ENCODE results near the gene MBD5.

MBD5 gene

GRCh38 chr2:148501545-148501944 lies 480.7 kb downstream of the MBD5 start:
- Histone ChIP-seq H3K36me3 (ENCODE audit: control insufficient read depth in 1 of 2, insufficient read depth in 2 of 2, low read length in 2 of 2) (no peaks in the 10 kb centered on the region), H4K91ac (ENCODE audit: low read depth, low read length) (no peak overlapping the region)

GRCh38 chr2:148503516-148503915 lies 482.6 kb downstream of the MBD5 start:
- no peak overlapping the region for H3K27ac ChIP-seq (ENCODE audit: low read depth, low read length)
- WGBS (ENCODE audit: extremely low coverage, insufficient coverage, insufficient read length), result no CpG with 5 or more reads among the region's 2 CpGs

More at GRCh38 chr2:148501545-148501944, 480.7 kb downstream of the MBD5 start:
- Histone ChIP-seq H3K18ac (ENCODE audit: low read length) (no peak overlapping the region), H3K27ac (ENCODE audit: low read depth, low read length) (no peak overlapping the region), H2BK120ac (ENCODE audit: insufficient read depth, low read length, poor library complexity) (no peak overlapping the region), H3K14ac (ENCODE audit: low read length) (no peak overlapping the region), H3K4me2 (ENCODE audit: low read length) (no peak overlapping the region), H2AK5ac (ENCODE audit: low read length) (no peak overlapping the region), H4K8ac (ENCODE audit: low read depth, low read length) (no peak overlapping the region), H3K9me3 (ENCODE audit: insufficient read depth, low read depth, low read length) (no peaks in the 10 kb centered on the region), H3K79me2 (ENCODE audit: control insufficient read depth, insufficient read depth, low read length, poor library complexity) (no peaks in the 10 kb centered on the region), H3K23ac (ENCODE audit: low read length) (no peak overlapping the region), H4K12ac (ENCODE audit: low read depth, low read length) (no peak overlapping the region), H3K4me1 (ENCODE audit: control insufficient read depth in 1 of 2, insufficient read depth in 2 of 2, low read length in 2 of 2) (no peaks in the 10 kb centered on the region), H3K9ac (ENCODE audit: low read length) (no peak overlapping the region), H3K79me1 (ENCODE audit: low read length) (no peaks in the 10 kb centered on the region), H3K4me3 (ENCODE audit: low read depth, low read length) (no peak overlapping the region), H2BK12ac (ENCODE audit: low read length) (no peak overlapping the region), H2BK5ac (ENCODE audit: low read depth, low read length, poor library complexity) (no peak overlapping the region), H2AFZ (ENCODE audit: insufficient read depth, low read length, poor library complexity) (no peak overlapping the region), H3K27me3 (ENCODE audit: insufficient read depth, low read length) (no peaks in the 10 kb centered on the region), H3K4ac (ENCODE audit: low read depth, low read length) (no peak overlapping the region)
- no peak for DNase-seq
- no CpG with 5 or more reads among the region's 1 CpG for WGBS (ENCODE audit: extremely low coverage, insufficient coverage, insufficient read length)

GRCh38 chr2:148507970-148508369 lies 487.1 kb downstream of the MBD5 start:
- Histone ChIP-seq H3K4me3 (ENCODE audit: low read depth, low read length) (no peak overlapping the region), H3K14ac (ENCODE audit: low read length) (no peak overlapping the region), H4K8ac (ENCODE audit: low read depth, low read length) (no peak overlapping the region), H2BK5ac (ENCODE audit: low read depth, low read length, poor library complexity) (no peak overlapping the region), H3K27me3 (ENCODE audit: insufficient read depth, low read length) (no peaks in the 10 kb centered on the region), H3K23ac (ENCODE audit: low read length) (no peak overlapping the region), H2AK5ac (ENCODE audit: low read length) (no peak overlapping the region), H3K9ac (ENCODE audit: low read length) (no peak overlapping the region), H4K91ac (ENCODE audit: low read depth, low read length) (no peak overlapping the region), H3K18ac (ENCODE audit: low read length) (no peak overlapping the region), H4K12ac (ENCODE audit: low read depth, low read length) (no peak overlapping the region), H3K36me3 (ENCODE audit: control insufficient read depth in 1 of 2, insufficient read depth in 2 of 2, low read length in 2 of 2) (no peaks in the 10 kb centered on the region), H3K4me2 (ENCODE audit: low read length) (no peak overlapping the region), H3K4me1 (ENCODE audit: control insufficient read depth in 1 of 2, insufficient read depth in 2 of 2, low read length in 2 of 2) (no peaks in the 10 kb centered on the region), H3K4ac (ENCODE audit: low read depth, low read length) (no peak overlapping the region), H3K9me3 (ENCODE audit: insufficient read depth, low read depth, low read length) (no peaks in the 10 kb centered on the region), H3K79me2 (ENCODE audit: control insufficient read depth, insufficient read depth, low read length, poor library complexity) (no peaks in the 10 kb centered on the region), H2AFZ (ENCODE audit: insufficient read depth, low read length, poor library complexity) (no peak overlapping the region), H2BK120ac (ENCODE audit: insufficient read depth, low read length, poor library complexity) (no peak overlapping the region), H3K27ac (ENCODE audit: low read depth, low read length) (no peak overlapping the region), H2BK12ac (ENCODE audit: low read length) (no peak overlapping the region), H3K79me1 (ENCODE audit: low read length) (no peaks in the 10 kb centered on the region)
- no peak for DNase-seq
- no CpG with 5 or more reads among the region's 3 CpGs for WGBS (ENCODE audit: extremely low coverage, insufficient coverage, insufficient read length)

More at GRCh38 chr2:148503516-148503915, 482.6 kb downstream of the MBD5 start:
- H2BK12ac ChIP-seq (ENCODE audit: low read length), result no peak overlapping the region
- H3K18ac ChIP-seq (ENCODE audit: low read length), result no peak overlapping the region
- no peak for DNase-seq
- H2AFZ ChIP-seq (ENCODE audit: insufficient read depth, low read length, poor library complexity), result no peak overlapping the region
- no peaks in the 10 kb centered on the region for H3K9me3 ChIP-seq (ENCODE audit: insufficient read depth, low read depth, low read length)
- no peak overlapping the region for H4K12ac ChIP-seq (ENCODE audit: low read depth, low read length)
- no peak overlapping the region for H3K9ac ChIP-seq (ENCODE audit: low read length)
- no peak overlapping the region for H2BK5ac ChIP-seq (ENCODE audit: low read depth, low read length, poor library complexity)
- H3K79me1 ChIP-seq (ENCODE audit: low read length), result no peaks in the 10 kb centered on the region
- no peaks in the 10 kb centered on the region for H3K36me3 ChIP-seq (ENCODE audit: control insufficient read depth in 1 of 2, insufficient read depth in 2 of 2, low read length in 2 of 2)
- H3K4me3 ChIP-seq (ENCODE audit: low read depth, low read length), result no peak overlapping the region
- no peaks in the 10 kb centered on the region for H3K4me1 ChIP-seq (ENCODE audit: control insufficient read depth in 1 of 2, insufficient read depth in 2 of 2, low read length in 2 of 2)
- H4K8ac ChIP-seq (ENCODE audit: low read depth, low read length), result no peak overlapping the region
- no peaks in the 10 kb centered on the region for H3K79me2 ChIP-seq (ENCODE audit: control insufficient read depth, insufficient read depth, low read length, poor library complexity)
- H2AK5ac ChIP-seq (ENCODE audit: low read length), result no peak overlapping the region
- no peak overlapping the region for H2BK120ac ChIP-seq (ENCODE audit: insufficient read depth, low read length, poor library complexity)
- no peak overlapping the region for H3K23ac ChIP-seq (ENCODE audit: low read length)
- H4K91ac ChIP-seq (ENCODE audit: low read depth, low read length), result no peak overlapping the region
- no peak overlapping the region for H3K4ac ChIP-seq (ENCODE audit: low read depth, low read length)
- H3K4me2 ChIP-seq (ENCODE audit: low read length), result no peak overlapping the region
- H3K27me3 ChIP-seq (ENCODE audit: insufficient read depth, low read length), result no peaks in the 10 kb centered on the region
- H3K14ac ChIP-seq (ENCODE audit: low read length), result no peak overlapping the region

GRCh38 chr2:148508878-148509287 lies 488.0 kb downstream of the MBD5 start:
- H3K4me2 ChIP-seq (ENCODE audit: low read length), result peak overlapping the region; percentile 75
- no CpG with 5 or more reads among the region's 3 CpGs for WGBS (ENCODE audit: extremely low coverage, insufficient coverage, insufficient read length)
- no peaks in the 10 kb centered on the region for H3K27me3 ChIP-seq (ENCODE audit: insufficient read depth, low read length)

More at GRCh38 chr2:148508878-148509287, 488.0 kb downstream of the MBD5 start:
- no peak for DNase-seq
- H3K9ac ChIP-seq (ENCODE audit: low read length), result no peak overlapping the region
- H2BK120ac ChIP-seq (ENCODE audit: insufficient read depth, low read length, poor library complexity), result no peak overlapping the region
- H4K91ac ChIP-seq (ENCODE audit: low read depth, low read length), result no peak overlapping the region
- no peak overlapping the region for H4K12ac ChIP-seq (ENCODE audit: low read depth, low read length)
- no peak overlapping the region for H2AFZ ChIP-seq (ENCODE audit: insufficient read depth, low read length, poor library complexity)
- H3K36me3 ChIP-seq (ENCODE audit: control insufficient read depth in 1 of 2, insufficient read depth in 2 of 2, low read length in 2 of 2), result no peaks in the 10 kb centered on the region
- no peak overlapping the region for H3K18ac ChIP-seq (ENCODE audit: low read length)
- no peak overlapping the region for H3K27ac ChIP-seq (ENCODE audit: low read depth, low read length)
- no peak overlapping the region for H3K14ac ChIP-seq (ENCODE audit: low read length)
- H3K9me3 ChIP-seq (ENCODE audit: insufficient read depth, low read depth, low read length), result no peaks in the 10 kb centered on the region
- no peak overlapping the region for H2AK5ac ChIP-seq (ENCODE audit: low read length)
- no peak overlapping the region for H4K8ac ChIP-seq (ENCODE audit: low read depth, low read length)
- no peaks in the 10 kb centered on the region for H3K4me1 ChIP-seq (ENCODE audit: control insufficient read depth in 1 of 2, insufficient read depth in 2 of 2, low read length in 2 of 2)
- H3K23ac ChIP-seq (ENCODE audit: low read length), result no peak overlapping the region
- H2BK5ac ChIP-seq (ENCODE audit: low read depth, low read length, poor library complexity), result no peak overlapping the region
- no peak overlapping the region for H2BK12ac ChIP-seq (ENCODE audit: low read length)
- no peak overlapping the region for H3K4ac ChIP-seq (ENCODE audit: low read depth, low read length)
- H3K4me3 ChIP-seq (ENCODE audit: low read depth, low read length), result no peak overlapping the region
- no peaks in the 10 kb centered on the region for H3K79me2 ChIP-seq (ENCODE audit: control insufficient read depth, insufficient read depth, low read length, poor library complexity)
- H3K79me1 ChIP-seq (ENCODE audit: low read length), result no peaks in the 10 kb centered on the region
